Left lung (tissue), 10 donors: Measurements from ENCODE around the gene AFF1. TPM values are rescaled to one million over a fixed set of nuclear protein-coding genes. Genes with fewer than 3 reads are reported as not detected.

Experiments
- ATAC-seq: fragments of 200-7000 bp; cut with Tn5 transposase; one replicate; pipeline ENCODE4 v1.9.1; 2020; ENCODE audit warnings: moderate library complexity
- DNase-seq, 4 donors: peaks; one replicate each; pipeline ENCODE4 v3.0.0-alpha.2; 2013 to 2020
- H3K27ac ChIP-seq, 2 donors: fragments of 200-600 bp; sonication (generic) in 1 of 2; one replicate each; pipeline versions ENCODE4 v1.5.0 to v1.8.0; 2020 to 2021
- H3K27me3 ChIP-seq, 2 donors: fragments of 200-600 bp; sonication (generic) in 1 of 2; one replicate each; pipeline versions ENCODE4 v1.5.0 to v1.8.0; 2020 to 2021
- H3K36me3 ChIP-seq, 2 donors: fragments of 200-600 bp; sonication (generic) in 1 of 2; one replicate each; pipeline versions ENCODE4 v1.5.0 to v1.8.0; 2020 to 2021
- H3K4me1 ChIP-seq, 2 donors: fragments of 200-600 bp; one replicate each; pipeline ENCODE4 v1.8.0; 2021
- H3K4me3 ChIP-seq, 2 donors: fragments of 200-600 bp; sonication (generic) in 1 of 2; one replicate each; pipeline versions ENCODE4 v1.5.0 to v1.8.0; 2020 to 2021; ENCODE audit warnings: mild to moderate bottlenecking in 1 of 2
- H3K9me3 ChIP-seq, 2 donors: fragments of 200-600 bp; sonication (generic) in 1 of 2; one replicate each; pipeline versions ENCODE4 v1.5.0 to v1.8.0; 2020 to 2021
- intact Hi-C, 2 donors: fragments of 100-400 bp; cut with DNase I; formaldehyde crosslinking; loops; one replicate each; pipeline versions ENCODE4 v1.11.2 to v1.14.2; 2022
- polyA plus RNA-seq, 6 donors: library from polyadenylated mRNA; unstranded; fragments of 120-200 nt; gene quantifications; one replicate each; pipeline ENCODE4 v1.2.1, GENCODE V29; 2013; ENCODE audit not compliant: insufficient read length in 6 of 6
- total RNA-seq, 2 donors: library from RNA; stranded (reverse); fragmentation: NEBNext Ultra II Directional; extraction: Animal tissue kit (Norgen Biotek cat#: 25700); gene quantifications; one replicate each; pipeline ENCODE4 v1.2.1, GENCODE V29; 2021
- TF ChIP-seq, protein P1 (sequence below), 2 donors: fragments of 200-600 bp; sonication (generic) in 1 of 2; IDR thresholded peaks; one replicate each; pipeline versions ENCODE4 v1.5.0 to v1.8.0; 2021; ENCODE audit warnings: antibody characterized with exemption in 2 of 2
- donor health status: DM: no; HTN: yes; CAD: no.
- donor health status: DM: no; HTN: no; CAD: no.

AFF1 gene
- total and polyA plus RNA-seq, 8 donors = 40.8 to 86.0 (median 48.1) TPM

DNA sequence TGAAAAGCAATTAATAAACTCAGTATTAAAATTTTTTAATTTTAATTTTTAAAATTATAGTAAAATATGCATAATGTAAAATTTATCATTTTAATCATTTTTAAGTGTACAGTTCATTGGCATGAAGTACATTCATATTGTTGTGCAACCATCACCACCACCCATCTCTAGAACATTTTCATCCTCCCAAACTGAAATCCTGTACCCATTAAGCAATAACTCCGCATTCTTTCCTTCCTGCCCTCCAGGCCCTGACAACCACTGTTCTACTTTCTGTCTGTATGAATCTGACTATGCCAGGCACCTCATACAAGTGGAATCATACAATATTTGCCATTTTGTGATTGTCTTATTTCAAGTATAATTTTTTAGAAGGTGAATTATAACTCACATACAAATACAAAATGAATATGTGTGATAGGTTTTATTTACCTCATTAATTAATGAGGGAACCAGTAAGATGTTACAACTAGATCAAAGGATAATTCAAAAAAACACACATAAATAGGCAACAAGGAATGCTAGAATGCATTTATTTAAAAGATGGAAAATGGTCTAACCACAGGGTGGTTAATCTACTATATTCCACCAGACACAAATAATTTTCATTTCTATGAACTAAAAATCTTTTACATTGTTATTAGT lies 13.1 kb upstream of the AFF1 start:
- H3K4me3 ChIP-seq = no peak overlapping the region
- peaks cover 0 to 45% of the 10 kb centered on the region in 2 donors for H3K4me1 ChIP-seq
- TF ChIP-seq, protein P1, sequence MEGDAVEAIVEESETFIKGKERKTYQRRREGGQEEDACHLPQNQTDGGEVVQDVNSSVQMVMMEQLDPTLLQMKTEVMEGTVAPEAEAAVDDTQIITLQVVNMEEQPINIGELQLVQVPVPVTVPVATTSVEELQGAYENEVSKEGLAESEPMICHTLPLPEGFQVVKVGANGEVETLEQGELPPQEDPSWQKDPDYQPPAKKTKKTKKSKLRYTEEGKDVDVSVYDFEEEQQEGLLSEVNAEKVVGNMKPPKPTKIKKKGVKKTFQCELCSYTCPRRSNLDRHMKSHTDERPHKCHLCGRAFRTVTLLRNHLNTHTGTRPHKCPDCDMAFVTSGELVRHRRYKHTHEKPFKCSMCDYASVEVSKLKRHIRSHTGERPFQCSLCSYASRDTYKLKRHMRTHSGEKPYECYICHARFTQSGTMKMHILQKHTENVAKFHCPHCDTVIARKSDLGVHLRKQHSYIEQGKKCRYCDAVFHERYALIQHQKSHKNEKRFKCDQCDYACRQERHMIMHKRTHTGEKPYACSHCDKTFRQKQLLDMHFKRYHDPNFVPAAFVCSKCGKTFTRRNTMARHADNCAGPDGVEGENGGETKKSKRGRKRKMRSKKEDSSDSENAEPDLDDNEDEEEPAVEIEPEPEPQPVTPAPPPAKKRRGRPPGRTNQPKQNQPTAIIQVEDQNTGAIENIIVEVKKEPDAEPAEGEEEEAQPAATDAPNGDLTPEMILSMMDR (IDR thresholded peaks at IDR 0.05) = no peak
- no peaks in the 10 kb centered on the region for H3K27me3 ChIP-seq
- peak; percentile 6 for ATAC-seq
- no peaks in the 10 kb centered on the region for H3K9me3 ChIP-seq
- H3K36me3 ChIP-seq = no peaks in the 10 kb centered on the region
- intact Hi-C loops = loop anchor here in 1 of 2 donors (2.0 to 10.0 kb wide), 2 partner anchors 171 to 313 kb away; no protein-coding TSS in a partner anchor
- H3K27ac ChIP-seq = no peak overlapping the region
- DNase-seq = no peak

GRCh38 chr4:86924811-86925210 lies 10.0 kb upstream of the AFF1 start:
- no peak overlapping the region for H3K4me3 ChIP-seq
- intact Hi-C loops = loop anchor here in 1 of 2 donors (10.0 kb wide), 1 partner anchor 310 kb away; no protein-coding TSS in a partner anchor
- ATAC-seq = no peak
- H3K4me1 ChIP-seq = peaks cover 0 to 56% of the 10 kb centered on the region in 2 donors
- peak overlapping the region in 1 of 2 donors; percentile 37 for H3K27ac ChIP-seq
- H3K27me3 ChIP-seq = no peaks in the 10 kb centered on the region
- H3K36me3 ChIP-seq = no peaks in the 10 kb centered on the region
- no peak for DNase-seq
- TF ChIP-seq, protein P1 (IDR thresholded peaks at IDR 0.05) = no peak
- no peaks in the 10 kb centered on the region for H3K9me3 ChIP-seq

- H3K4me1 ChIP-seq = peaks cover 0 to 45% of the 10 kb centered on the region in 2 donors
- H3K4me3 ChIP-seq = no peak overlapping the region
- no peak overlapping the region for H3K27ac ChIP-seq
- TF ChIP-seq, protein P1 (IDR thresholded peaks at IDR 0.05) = no peak
- H3K27me3 ChIP-seq = no peaks in the 10 kb centered on the region
- H3K9me3 ChIP-seq = no peaks in the 10 kb centered on the region
- H3K36me3 ChIP-seq = no peaks in the 10 kb centered on the region
- intact Hi-C loops = loop anchor here in 1 of 2 donors (10.0 kb wide), 1 partner anchor 308 kb away; no protein-coding TSS in a partner anchor
- no peak for ATAC-seq
- DNase-seq = no peak
These were observed 8.2 kb upstream of the AFF1 start for GRCh38 chr4:86926435-86927086.

- H3K4me3 ChIP-seq = no peak overlapping the region
- TF ChIP-seq, protein P1 (IDR thresholded peaks at IDR 0.05) = no peak
- H3K27me3 ChIP-seq = no peaks in the 10 kb centered on the region
- H3K9me3 ChIP-seq = no peaks in the 10 kb centered on the region
- intact Hi-C loops = loop anchor here in 1 of 2 donors (10.0 kb wide), 1 partner anchor 307 kb away; no protein-coding TSS in a partner anchor
- DNase-seq (no peak), ATAC-seq (peak; percentile 84)
- peaks cover 0 to 33% of the 10 kb centered on the region in 2 donors for H3K4me1 ChIP-seq
- no peaks in the 10 kb centered on the region for H3K36me3 ChIP-seq
- H3K27ac ChIP-seq = peak overlapping the region; percentile 18 to 42
These were observed 6.9 kb upstream of the AFF1 start for GRCh38 chr4:86927843-86928395.
